Measurements from ENCODE around the gene PALD1.
"Not testable (repeated sequence)": the region's sequence is repeated elsewhere in the genome, so short reads cannot be mapped to it uniquely, and the experiment has no call there.

PALD1 gene

DNA sequence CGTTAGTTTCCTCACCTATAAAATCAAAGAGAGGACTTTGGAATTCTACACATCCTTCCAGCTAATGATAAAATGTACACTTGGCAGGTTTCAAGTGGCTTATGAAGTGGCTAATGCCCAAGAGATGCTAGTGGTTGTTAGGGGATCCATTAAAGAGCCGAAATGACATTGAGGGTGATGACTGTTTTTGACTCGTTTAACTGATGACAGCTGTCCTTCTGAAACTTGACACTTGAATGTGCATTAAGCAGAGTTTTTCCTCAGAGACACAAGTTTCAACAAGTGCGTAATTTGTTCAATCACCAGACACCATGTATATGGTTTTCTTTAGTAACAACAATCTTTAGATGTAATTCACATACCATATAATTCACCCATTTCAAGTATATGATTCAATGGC is 125.5 kb downstream of the PALD1 start:
- no peak for DNase-seq (ENCODE audit: low read depth in 3 of 3)

DNA sequence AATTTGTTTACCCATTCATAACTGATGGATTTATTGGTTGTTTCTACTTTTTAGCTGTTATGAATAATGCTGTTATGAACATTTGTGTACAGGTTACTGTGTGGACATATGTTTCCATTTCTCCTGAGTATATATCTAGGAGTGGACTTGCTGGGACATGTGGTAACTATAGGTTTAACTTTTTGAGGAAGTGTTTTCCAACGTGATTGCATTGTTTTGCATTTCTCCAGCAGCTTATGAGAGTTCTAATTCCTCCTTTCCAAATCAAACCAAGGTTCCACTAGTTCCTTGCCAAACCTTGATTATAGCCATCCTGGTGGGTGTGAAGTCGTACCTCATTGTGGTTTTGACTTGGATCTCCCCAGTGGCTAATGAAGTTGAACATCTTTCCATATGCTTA is 126.6 kb downstream of the PALD1 start:
- DNase-seq (ENCODE audit: low read depth in 3 of 3), result no peak

DNA sequence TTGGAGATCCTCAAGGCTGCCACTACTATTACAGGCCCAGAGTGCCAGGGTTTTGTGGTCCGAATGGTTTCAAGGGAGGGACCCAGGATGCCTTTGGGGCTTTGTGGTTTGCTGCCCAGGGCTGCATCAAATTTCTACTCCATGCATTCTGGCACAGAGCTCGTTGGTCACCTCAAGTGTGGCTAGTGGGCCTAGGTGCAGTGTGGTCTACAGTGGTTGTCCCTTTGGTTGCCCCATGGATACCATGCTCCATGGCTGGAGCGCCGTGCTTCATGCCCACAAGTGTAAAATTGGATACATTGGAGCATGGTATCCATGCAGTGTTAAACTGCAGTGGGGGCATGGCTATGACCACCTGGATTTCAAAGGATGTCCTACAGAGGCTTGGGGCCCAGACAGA is 129.4 kb downstream of the PALD1 start:
- DNase-seq (ENCODE audit: low read depth in 3 of 3), result no peak

DNA sequence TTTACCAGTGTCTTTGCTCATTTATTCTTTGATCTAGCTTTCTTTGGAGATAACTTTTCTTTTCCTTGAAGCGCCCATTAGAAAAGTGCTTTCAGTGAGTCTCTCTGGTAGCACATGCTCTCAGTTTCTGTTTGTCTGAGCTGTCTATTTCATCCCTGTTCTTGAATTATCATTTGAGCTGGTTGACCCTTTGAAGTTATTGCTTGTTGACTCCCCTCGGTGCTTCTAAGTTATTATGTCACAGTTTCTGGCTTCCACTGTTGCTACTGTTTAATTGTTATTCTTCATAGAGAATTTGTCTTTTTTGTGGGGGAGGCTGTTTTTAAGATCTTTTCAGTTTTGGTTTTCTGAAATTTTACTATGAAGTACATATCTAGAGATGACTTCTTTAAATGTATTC is 135.4 kb downstream of the PALD1 start:
- DNase-seq (ENCODE audit: low read depth in 3 of 3), result no peak

DNA sequence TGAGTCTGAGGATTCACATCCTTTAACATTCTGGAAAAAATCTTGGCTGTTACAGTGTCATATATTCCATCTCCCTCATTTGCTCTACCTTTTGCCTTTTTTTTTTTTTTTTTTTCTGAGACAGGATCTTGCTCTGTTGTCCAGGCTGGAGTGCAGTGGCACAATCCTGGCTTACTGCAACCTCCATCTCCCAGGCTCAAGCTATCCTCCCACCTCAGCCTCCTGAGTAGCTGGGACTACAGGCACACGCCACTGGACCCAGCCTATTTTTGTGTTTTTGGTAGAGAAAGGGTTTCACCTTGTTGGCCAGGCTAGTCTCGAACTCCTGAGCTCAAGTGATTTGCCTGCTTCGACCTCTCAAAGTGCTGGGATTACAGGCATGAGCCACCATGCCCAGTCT is 135.8 kb downstream of the PALD1 start:
- DNase-seq (ENCODE audit: low read depth in 3 of 3), result not testable (repeated sequence)

DNA sequence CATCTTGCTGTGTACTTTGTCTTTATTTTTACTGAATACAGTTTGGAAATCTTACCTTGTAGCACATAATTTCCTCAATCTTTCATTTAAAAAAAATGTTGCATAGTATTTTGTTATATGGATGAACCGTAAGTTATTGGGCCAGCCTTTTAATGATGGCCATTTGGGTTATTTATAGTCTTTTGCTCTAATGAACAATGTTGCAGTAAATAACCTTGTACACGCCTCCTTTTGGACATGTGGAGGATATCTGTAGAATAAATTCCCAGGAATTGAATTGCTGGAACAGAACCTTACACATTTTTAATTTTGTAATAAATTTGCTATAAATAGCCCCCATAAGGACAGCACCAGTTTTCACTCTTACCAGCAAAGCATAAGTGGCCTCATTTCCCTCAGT is 136.6 kb downstream of the PALD1 start:
- DNase-seq (ENCODE audit: low read depth in 3 of 3), result no peak

DNA sequence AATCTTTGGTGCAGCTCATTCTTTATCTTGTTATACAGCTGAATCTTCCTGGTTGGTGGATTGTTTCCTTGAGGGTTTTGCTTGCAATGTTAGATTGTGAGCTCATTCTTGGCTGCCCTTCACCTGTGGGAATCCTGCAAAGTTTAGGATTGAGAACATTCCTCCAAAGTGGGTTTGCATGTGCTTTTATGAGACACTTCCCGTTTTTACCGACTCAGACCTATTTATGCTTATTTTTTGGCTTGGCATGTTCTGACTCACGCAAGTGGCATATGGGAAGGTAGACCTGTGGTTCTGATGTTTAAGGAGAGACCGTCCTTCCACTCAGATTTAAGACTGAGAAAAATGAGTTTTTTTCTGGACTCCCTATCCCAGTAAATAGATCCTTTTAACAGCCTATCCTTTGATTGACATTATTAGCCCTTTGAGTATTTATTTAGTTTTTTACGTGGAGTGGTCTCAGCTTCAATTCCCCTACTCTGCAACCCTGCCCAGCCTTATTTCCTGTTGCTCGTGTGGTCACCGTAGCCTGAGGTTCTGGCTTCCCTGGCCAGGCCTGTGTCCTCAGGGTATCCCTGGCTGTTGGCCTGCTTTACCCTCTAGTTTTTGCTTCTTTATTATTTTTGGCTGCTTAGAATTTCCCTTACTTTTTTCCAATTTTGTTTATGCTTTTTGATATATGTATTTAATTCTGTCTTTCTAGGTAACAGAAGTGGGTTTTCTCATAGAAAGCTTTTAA is 137.4 kb downstream of the PALD1 start:
- DNase-seq (ENCODE audit: low read depth in 3 of 3), result no peak

DNA sequence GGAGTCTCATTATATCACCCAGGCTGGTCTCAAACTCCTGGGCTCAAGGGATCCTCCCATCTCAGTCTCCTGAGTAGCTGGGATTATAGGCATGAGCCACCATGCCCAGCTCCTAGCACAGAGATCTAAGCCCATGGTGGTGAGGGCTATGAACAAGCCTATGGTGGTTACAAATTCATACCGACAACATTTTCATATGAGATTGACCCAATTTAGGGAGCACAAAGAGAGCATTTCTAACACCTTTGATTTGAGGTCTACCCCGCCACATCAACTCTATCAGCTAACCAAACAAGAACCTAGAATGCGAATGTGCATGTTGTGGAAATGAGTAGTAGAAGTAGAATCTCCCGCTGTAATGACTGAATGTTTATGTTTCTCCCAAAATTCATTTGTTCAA is 138.2 kb downstream of the PALD1 start:
- DNase-seq (ENCODE audit: low read depth in 3 of 3), result no peak

Data from stimulated activated CD4-positive, alpha-beta T cell treated with anti-CD3 and anti-CD28 coated beads, TNF-alpha, amount 100 ng/mL, for 24 hours (primary cell).